Measurements from ENCODE around the gene TMPRSS4. TPM values are rescaled to one million over a fixed set of nuclear protein-coding genes. Genes with fewer than 3 reads are reported as not detected.

Gene TMPRSS4
- total RNA-seq, 1 experiment from 2014 or later, result not detected

DNA sequence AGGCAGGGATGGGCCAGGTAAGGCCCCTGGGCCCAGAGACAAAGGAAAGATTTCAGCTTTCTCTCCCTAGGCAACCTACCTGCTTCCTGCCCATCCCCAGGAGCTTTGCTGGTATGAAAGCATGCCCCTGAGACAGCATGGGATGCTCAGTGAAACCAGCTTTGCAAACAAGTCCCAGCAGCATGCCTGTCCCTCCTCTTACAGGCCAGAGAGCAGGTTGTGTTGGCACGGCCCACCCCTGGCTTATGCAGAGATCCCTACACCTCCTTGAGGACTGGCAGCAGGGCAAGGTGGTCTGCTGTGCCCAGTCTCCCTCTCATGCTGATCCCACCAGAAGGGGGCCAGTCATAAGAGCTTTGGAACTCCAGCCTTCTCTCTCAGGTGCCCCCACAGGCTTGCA is 72.6 kb downstream of the TMPRSS4 start:
- Mint-ChIP-seq H3K27ac (no peak overlapping the region), H3K27me3 (ENCODE audit: low read depth) (peaks cover 87% of the 10 kb centered on the region), H3K9me3 (no peaks in the 10 kb centered on the region; a peak in 2 of 5 replicates), H3K4me3 (no peak overlapping the region), H3K4me1 (peaks cover 32 to 51% of the 10 kb centered on the region in 2 experiments), H3K36me3 (ENCODE audit: insufficient read depth in 1 of 3, low read depth in 3 of 3) (no peaks in the 10 kb centered on the region; a peak in 1 of 7 replicates)
- Histone ChIP-seq H3K27me3 (ENCODE audit: insufficient read depth, low read length) (peaks cover 40% of the 10 kb centered on the region), H3K4me1 (ENCODE audit: insufficient read depth, low read length) (no peaks in the 10 kb centered on the region; the same call in 1 of the 2 replicates), H2AFZ (ENCODE audit: low read length) (no peak overlapping the region), H3K79me2 (ENCODE audit: insufficient read depth, low read length) (no peaks in the 10 kb centered on the region), H3K9me3 (ENCODE audit: control insufficient read depth, low read depth, low read length) (no peaks in the 10 kb centered on the region), H3K23me2 (ENCODE audit: insufficient read length, low read depth, low read length, poor library complexity, severe bottlenecking) (peaks cover 25% of the 10 kb centered on the region), H2AK5ac (ENCODE audit: insufficient read length, low read length) (no peak overlapping the region), H3K23ac (ENCODE audit: insufficient read length, low read depth, low read length) (no peak overlapping the region), H3K9ac (ENCODE audit: extremely low read depth, insufficient read length, low read length) (no peak overlapping the region), H3K4me2 (ENCODE audit: insufficient read depth, insufficient read length, low read length) (no peak overlapping the region), H3K14ac (ENCODE audit: insufficient read depth, low read length) (no peak overlapping the region), H2BK20ac (ENCODE audit: low read depth, low read length, poor library complexity, severe bottlenecking) (no peak overlapping the region), H4K20me1 (ENCODE audit: control insufficient read depth, insufficient read depth, insufficient read length) (no peaks in the 10 kb centered on the region), H2BK15ac (ENCODE audit: low read depth, low read length) (no peak overlapping the region), H3T11ph (ENCODE audit: low read length) (no peak overlapping the region), H4K91ac (ENCODE audit: insufficient read length, low read depth, low read length) (no peak overlapping the region), H3K4ac (ENCODE audit: low read depth, low read length) (no peak overlapping the region), H3K56ac (ENCODE audit: insufficient read length, low read depth, low read length) (no peak overlapping the region), H3K18ac (ENCODE audit: insufficient read length, low read depth, low read length) (no peak overlapping the region), H4K5ac (ENCODE audit: insufficient read length, low read depth, low read length) (no peak overlapping the region), H4K8ac (replicated peaks; ENCODE audit: insufficient read length, low read depth, low read length) (no peak overlapping the region), H2BK120ac (ENCODE audit: low read depth, low read length, poor library complexity, severe bottlenecking) (no peak overlapping the region), H2BK12ac (ENCODE audit: insufficient read length, low read depth, low read length) (no peak overlapping the region), H3K79me1 (ENCODE audit: insufficient read depth, low read depth, low read length, poor library complexity, severe bottlenecking) (no peaks in the 10 kb centered on the region), H2BK5ac (ENCODE audit: insufficient read length, low read length) (no peak overlapping the region), H3K27ac (ENCODE audit: insufficient read length, low read depth, low read length) (no peak overlapping the region)
- WGBS (ENCODE audit: extremely low coverage, insufficient read length, low lambda C conversion rate), result no CpG with 5 or more reads among the region's 1 CpG
- TF ChIP-seq, protein P1, sequence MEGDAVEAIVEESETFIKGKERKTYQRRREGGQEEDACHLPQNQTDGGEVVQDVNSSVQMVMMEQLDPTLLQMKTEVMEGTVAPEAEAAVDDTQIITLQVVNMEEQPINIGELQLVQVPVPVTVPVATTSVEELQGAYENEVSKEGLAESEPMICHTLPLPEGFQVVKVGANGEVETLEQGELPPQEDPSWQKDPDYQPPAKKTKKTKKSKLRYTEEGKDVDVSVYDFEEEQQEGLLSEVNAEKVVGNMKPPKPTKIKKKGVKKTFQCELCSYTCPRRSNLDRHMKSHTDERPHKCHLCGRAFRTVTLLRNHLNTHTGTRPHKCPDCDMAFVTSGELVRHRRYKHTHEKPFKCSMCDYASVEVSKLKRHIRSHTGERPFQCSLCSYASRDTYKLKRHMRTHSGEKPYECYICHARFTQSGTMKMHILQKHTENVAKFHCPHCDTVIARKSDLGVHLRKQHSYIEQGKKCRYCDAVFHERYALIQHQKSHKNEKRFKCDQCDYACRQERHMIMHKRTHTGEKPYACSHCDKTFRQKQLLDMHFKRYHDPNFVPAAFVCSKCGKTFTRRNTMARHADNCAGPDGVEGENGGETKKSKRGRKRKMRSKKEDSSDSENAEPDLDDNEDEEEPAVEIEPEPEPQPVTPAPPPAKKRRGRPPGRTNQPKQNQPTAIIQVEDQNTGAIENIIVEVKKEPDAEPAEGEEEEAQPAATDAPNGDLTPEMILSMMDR (conservative IDR thresholded peaks at IDR 0.05), result no peak
- DNase-seq, result no peak
